Memory B cell (primary cell): ENCODE results near the gene GOPC.
"Not testable (repeated sequence)": the region's sequence is repeated elsewhere in the genome, so short reads cannot be mapped to it uniquely, and the experiment has no call there.

ENCODE experiments used
- ATAC-seq: fragments of 150-1000 bp; cut with Tn5 transposase; 2 replicates; pipeline ENCODE4 v1.10.0; 2021; ENCODE audit warnings: low read depth, mild to moderate bottlenecking, moderate library complexity
- DNase-seq, 2 donors: peaks; one replicate each; pipeline ENCODE4 v3.0.0; 2022; ENCODE audit warnings: low spot score in 2 of 2
- H3K27ac Mint-ChIP-seq: one replicate; pipeline ENCODE4 v1.8.0; 2022; ENCODE audit warnings: mild to moderate bottlenecking, moderate library complexity, mixed read lengths
- H3K27me3 Mint-ChIP-seq: one replicate; pipeline ENCODE4 v1.8.0; 2022; ENCODE audit warnings: mixed read lengths
- H3K36me3 Mint-ChIP-seq: one replicate; pipeline ENCODE4 v1.8.0; 2022; ENCODE audit warnings: mild to moderate bottlenecking, mixed read lengths
- H3K4me1 Mint-ChIP-seq: one replicate; pipeline ENCODE4 v1.8.0; 2022; ENCODE audit warnings: mixed read lengths
- H3K4me3 Mint-ChIP-seq: one replicate; pipeline ENCODE4 v1.8.0; 2022; ENCODE audit warnings: mild to moderate bottlenecking, moderate library complexity, mixed read lengths
- H3K9me3 Mint-ChIP-seq: one replicate; pipeline ENCODE4 v1.8.0; 2022; ENCODE audit warnings: mixed read lengths

GOPC gene

DNA sequence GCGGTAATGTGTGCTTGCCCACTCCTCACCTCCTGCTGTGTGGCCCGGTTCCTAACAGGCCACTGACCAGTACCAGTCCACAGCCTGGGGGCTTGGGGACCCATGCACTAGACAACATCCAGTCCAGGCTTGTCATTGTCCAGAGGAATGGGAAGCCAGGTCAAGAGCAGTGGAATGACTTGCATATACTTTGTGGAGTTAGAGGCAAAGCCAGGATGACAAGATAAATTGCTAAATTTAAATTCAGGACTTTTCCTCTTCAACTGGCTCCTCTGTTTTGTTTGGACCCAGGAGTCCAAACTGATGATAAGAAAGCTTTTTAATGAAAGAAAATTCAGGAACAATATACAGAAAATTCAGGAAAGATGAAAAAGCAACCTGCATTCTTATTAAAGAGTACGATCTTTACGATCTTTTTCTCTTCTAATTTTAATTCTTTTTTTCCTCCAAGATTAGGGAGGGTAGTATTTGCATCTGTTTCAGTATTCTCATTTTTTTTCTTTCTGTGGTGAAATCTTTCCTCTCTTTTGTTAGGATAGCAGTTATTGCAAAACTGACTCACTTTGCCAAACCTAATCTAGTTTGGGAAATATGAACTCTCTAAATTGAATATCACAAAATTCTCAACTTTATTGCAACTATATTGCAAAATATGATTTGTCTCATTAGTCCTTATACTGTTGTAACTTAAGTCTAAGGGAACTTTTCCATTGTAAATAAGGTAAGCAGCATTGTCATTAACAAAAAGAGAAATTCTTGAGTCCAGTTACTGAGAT lies 71.7 kb downstream of the GOPC start:
- no peak for ATAC-seq
- H3K27me3 Mint-ChIP-seq = peaks cover 6% of the 10 kb centered on the region
- H3K27ac Mint-ChIP-seq = no peak overlapping the region
- DNase-seq = no peak
- no peaks in the 10 kb centered on the region for H3K9me3 Mint-ChIP-seq
- H3K36me3 Mint-ChIP-seq = no peaks in the 10 kb centered on the region
- H3K4me3 Mint-ChIP-seq = no peak overlapping the region
- no peaks in the 10 kb centered on the region for H3K4me1 Mint-ChIP-seq

DNA sequence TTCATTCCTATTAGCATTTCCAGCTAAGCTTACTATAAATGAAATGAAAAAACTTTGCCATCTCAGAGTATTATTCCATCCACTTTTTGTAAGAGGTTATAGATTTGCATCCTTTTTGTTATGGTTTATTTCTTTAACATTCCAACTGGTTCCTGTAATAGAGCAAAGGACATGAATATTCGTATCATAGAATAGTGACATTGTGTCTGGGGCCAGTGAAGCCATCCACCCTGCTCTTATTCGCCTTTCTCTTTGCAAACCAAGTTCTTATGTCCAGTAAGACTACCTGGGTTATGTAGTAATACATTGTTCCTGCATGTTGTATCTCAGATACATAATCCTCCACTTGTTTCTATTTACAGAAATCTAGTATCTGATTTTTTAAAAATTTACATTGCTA lies 76.7 kb downstream of the GOPC start:
- no peak for DNase-seq
- Mint-ChIP-seq H3K4me1 (no peaks in the 10 kb centered on the region), H3K27ac (no peak overlapping the region), H3K36me3 (no peaks in the 10 kb centered on the region), H3K4me3 (no peak overlapping the region), H3K27me3 (peaks cover 5% of the 10 kb centered on the region), H3K9me3 (no peaks in the 10 kb centered on the region)
- no peak for ATAC-seq

GRCh38 chr6:117521791-117522502 lies 80.4 kb downstream of the GOPC start:
- Mint-ChIP-seq H3K9me3 (no peaks in the 10 kb centered on the region), H3K27me3 (peaks cover 10% of the 10 kb centered on the region), H3K36me3 (no peaks in the 10 kb centered on the region), H3K4me1 (no peaks in the 10 kb centered on the region), H3K4me3 (no peak overlapping the region), H3K27ac (no peak overlapping the region)
- ATAC-seq (no peak), DNase-seq (no peak)

GRCh38 chr6:117520603-117521395 lies 81.5 kb downstream of the GOPC start:
- H3K27me3 Mint-ChIP-seq = peaks cover 11% of the 10 kb centered on the region

DNA sequence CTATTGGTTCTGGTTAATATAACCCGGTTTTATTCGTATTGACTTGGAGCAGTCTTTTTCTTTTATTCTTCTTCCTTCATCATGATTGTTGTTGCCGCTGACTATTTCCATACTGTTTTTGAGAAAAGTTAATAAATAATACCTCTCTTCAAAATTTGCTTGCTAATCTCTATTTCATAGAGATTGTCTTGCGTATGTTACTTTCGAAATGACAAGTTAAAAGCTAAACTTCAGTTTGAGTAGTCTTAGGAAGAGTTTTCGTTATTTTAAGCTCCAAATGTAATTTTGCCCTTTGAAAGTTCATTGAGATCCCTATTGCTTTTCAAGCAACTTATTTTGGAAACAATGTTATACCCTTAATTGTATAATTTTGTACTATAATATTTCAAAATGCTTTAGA lies 83.4 kb downstream of the GOPC start:
- Mint-ChIP-seq H3K4me3 (no peak overlapping the region), H3K27me3 (peaks cover 12% of the 10 kb centered on the region), H3K27ac (no peak overlapping the region), H3K9me3 (no peaks in the 10 kb centered on the region), H3K36me3 (no peaks in the 10 kb centered on the region), H3K4me1 (peaks cover 2% of the 10 kb centered on the region)
- no peak for ATAC-seq
- no peak for DNase-seq

More at GRCh38 chr6:117520603-117521395, 81.5 kb downstream of the GOPC start:
- no peak for DNase-seq
- ATAC-seq = no peak
- Mint-ChIP-seq H3K36me3 (no peaks in the 10 kb centered on the region), H3K4me3 (no peak overlapping the region), H3K27ac (no peak overlapping the region), H3K9me3 (no peaks in the 10 kb centered on the region), H3K4me1 (peaks cover 2% of the 10 kb centered on the region)

- H3K36me3 Mint-ChIP-seq, H3K4me1 Mint-ChIP-seq, H3K4me3 Mint-ChIP-seq, H3K27ac Mint-ChIP-seq, ATAC-seq, DNase-seq, H3K9me3 Mint-ChIP-seq: not testable (repeated sequence)
- peaks cover 12% of the 10 kb centered on the region for H3K27me3 Mint-ChIP-seq
Measured at GRCh38 chr6:117517995-117518394, 84.3 kb downstream of the GOPC start.

DNA sequence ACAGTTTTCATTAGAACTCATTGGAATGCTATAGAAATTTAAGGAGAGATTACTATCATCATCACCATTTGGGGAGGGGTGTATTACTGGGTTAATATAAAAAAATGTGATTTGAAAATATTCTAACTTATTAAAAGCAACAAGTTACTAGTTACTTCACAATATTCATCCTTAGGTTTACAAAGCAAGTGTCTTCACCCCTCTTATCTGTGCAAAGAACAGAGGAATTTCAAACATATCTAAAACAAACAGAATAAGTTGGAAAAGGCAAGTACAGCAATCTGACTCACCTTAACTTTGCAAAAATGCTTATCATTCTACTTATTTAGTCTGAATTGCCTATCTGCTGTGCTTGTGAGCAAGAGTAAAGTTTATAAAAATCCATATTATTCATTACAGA lies 87.0 kb downstream of the GOPC start:
- Mint-ChIP-seq H3K4me1 (peaks cover 2% of the 10 kb centered on the region), H3K27me3 (peaks cover 11% of the 10 kb centered on the region), H3K27ac (no peak overlapping the region), H3K4me3 (no peak overlapping the region), H3K9me3 (no peaks in the 10 kb centered on the region), H3K36me3 (no peaks in the 10 kb centered on the region)
- ATAC-seq (no peak), DNase-seq (no peak)

DNA sequence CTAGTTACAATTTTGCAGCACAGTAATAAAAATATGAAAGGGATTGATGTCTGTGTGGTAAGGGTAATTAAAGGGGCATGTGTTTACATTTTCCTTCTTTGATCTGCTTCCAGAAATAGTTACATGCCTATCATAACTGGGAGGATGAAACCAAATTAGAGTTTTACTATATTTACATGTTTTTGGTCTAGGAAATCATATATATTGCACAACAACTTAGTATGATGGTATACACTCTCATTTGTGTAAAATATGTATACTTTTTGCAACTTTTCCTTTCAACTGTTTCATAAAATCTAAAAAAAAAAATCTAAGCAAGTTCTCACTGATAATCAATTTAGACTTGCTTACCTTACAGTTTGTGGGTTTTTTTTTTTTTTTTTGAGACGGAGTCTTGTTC lies 87.7 kb downstream of the GOPC start:
- DNase-seq = no peak
- H3K9me3 Mint-ChIP-seq = no peaks in the 10 kb centered on the region
- H3K4me3 Mint-ChIP-seq = no peak overlapping the region
- H3K27ac Mint-ChIP-seq = no peak overlapping the region
- H3K4me1 Mint-ChIP-seq = peaks cover 2% of the 10 kb centered on the region
- no peaks in the 10 kb centered on the region for H3K36me3 Mint-ChIP-seq
- H3K27me3 Mint-ChIP-seq = peaks cover 16% of the 10 kb centered on the region
- ATAC-seq = no peak

DNA sequence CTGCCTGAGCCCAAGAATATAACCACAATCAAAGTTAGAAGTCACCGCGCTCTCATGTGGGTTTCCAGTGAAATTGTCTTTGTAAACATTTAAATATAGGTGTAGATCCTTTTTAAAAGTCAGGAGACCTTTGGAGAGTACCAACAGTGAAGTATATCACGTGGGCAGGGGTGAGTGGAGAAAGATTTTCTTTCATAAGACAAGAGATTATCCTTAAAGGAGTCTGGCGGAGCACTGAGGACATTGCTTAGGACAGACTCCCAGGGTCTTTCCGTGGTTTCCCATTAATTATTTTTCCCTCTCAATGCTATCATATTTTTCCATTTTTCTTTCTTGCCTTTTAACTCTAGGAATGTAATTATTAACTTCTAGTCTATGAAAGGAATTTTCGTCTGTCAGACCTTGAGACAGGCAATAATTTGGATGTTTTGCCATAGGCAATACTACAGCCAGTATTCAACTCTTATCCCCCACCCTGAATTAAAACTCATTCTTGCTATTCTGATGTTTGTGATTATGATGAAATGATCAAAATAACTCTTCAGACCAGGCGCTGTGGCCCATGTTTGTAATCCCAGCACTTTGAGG lies 88.4 kb downstream of the GOPC start:
- ATAC-seq (no peak), DNase-seq (no peak)
- H3K4me3 Mint-ChIP-seq = no peak overlapping the region
- no peak overlapping the region for H3K27ac Mint-ChIP-seq
- peaks cover 2% of the 10 kb centered on the region for H3K4me1 Mint-ChIP-seq
- no peaks in the 10 kb centered on the region for H3K9me3 Mint-ChIP-seq
- H3K36me3 Mint-ChIP-seq = no peaks in the 10 kb centered on the region
- H3K27me3 Mint-ChIP-seq = peaks cover 19% of the 10 kb centered on the region

- no peak overlapping the region for H3K27ac Mint-ChIP-seq
- no peaks in the 10 kb centered on the region for H3K36me3 Mint-ChIP-seq
- no peak overlapping the region for H3K4me3 Mint-ChIP-seq
- peaks cover 2% of the 10 kb centered on the region for H3K4me1 Mint-ChIP-seq
- ATAC-seq = no peak
- H3K9me3 Mint-ChIP-seq = no peaks in the 10 kb centered on the region
- no peak for DNase-seq
- H3K27me3 Mint-ChIP-seq = peaks cover 15% of the 10 kb centered on the region
Measured at GRCh38 chr6:117512987-117513573, 89.2 kb downstream of the GOPC start.

- Mint-ChIP-seq H3K4me3 (no peak overlapping the region), H3K27me3 (peaks cover 14% of the 10 kb centered on the region), H3K36me3 (no peaks in the 10 kb centered on the region), H3K4me1 (peaks cover 2% of the 10 kb centered on the region), H3K27ac (no peak overlapping the region), H3K9me3 (no peaks in the 10 kb centered on the region)
- no peak for ATAC-seq
- DNase-seq = no peak
Measured at GRCh38 chr6:117512056-117512828, 90.1 kb downstream of the GOPC start.
